ENCODE data around the gene OR52N1. TPM values are rescaled to one million over a fixed set of nuclear protein-coding genes. Genes with fewer than 3 reads are reported as not detected.

OR52N1 gene
- polyA plus RNA-seq, 1 donor, result not detected

Other genes starting within 250 kb of the OR52N1 start
- gene OR52H1, start 242.7 kb downstream of the OR52N1 start, polyA plus RNA-seq (ENCODE audit: insufficient read length), result 0.13 TPM
- 0.23 TPM for gene OR52B6, start 210.4 kb downstream of the OR52N1 start, polyA plus RNA-seq (ENCODE audit: insufficient read length)
- gene TRIM6, start 194.6 kb downstream of the OR52N1 start, polyA plus RNA-seq (ENCODE audit: insufficient read length), result 61.8 TPM
- gene TRIM34, start 166.3 kb downstream of the OR52N1 start, polyA plus RNA-seq (ENCODE audit: insufficient read length), result 11.7 TPM
- 55.8 TPM for gene TRIM5, start 106.2 kb downstream of the OR52N1 start, polyA plus RNA-seq (ENCODE audit: insufficient read length)
- gene TRIM22, start 101.5 kb downstream of the OR52N1 start, polyA plus RNA-seq (ENCODE audit: insufficient read length), result 9.9 TPM
- not detected for gene OR56B1, start 54.8 kb downstream of the OR52N1 start, polyA plus RNA-seq (ENCODE audit: insufficient read length)
- not detected for gene OR52N4, start 37.0 kb downstream of the OR52N1 start, polyA plus RNA-seq (ENCODE audit: insufficient read length)
- not detected for gene OR52N5, start 7.9 kb downstream of the OR52N1 start, polyA plus RNA-seq (ENCODE audit: insufficient read length)
- gene OR52N2, start 17.7 kb upstream of the OR52N1 start, polyA plus RNA-seq (ENCODE audit: insufficient read length), result not detected
- gene OR52E6, start 50.6 kb upstream of the OR52N1 start, polyA plus RNA-seq (ENCODE audit: insufficient read length), result not detected
- gene OR52E8, start 66.4 kb upstream of the OR52N1 start, polyA plus RNA-seq (ENCODE audit: insufficient read length), result not detected
- gene OR52E4, start 89.4 kb upstream of the OR52N1 start, polyA plus RNA-seq (ENCODE audit: insufficient read length), result not detected
- not detected for gene OR52E5, start 101.9 kb upstream of the OR52N1 start, polyA plus RNA-seq (ENCODE audit: insufficient read length)
- not detected for gene OR56A3, start 151.0 kb upstream of the OR52N1 start, polyA plus RNA-seq (ENCODE audit: insufficient read length)
- gene OR56A5, start 177.2 kb upstream of the OR52N1 start, polyA plus RNA-seq (ENCODE audit: insufficient read length), result not detected
- not detected for gene OR52L1, start 195.7 kb upstream of the OR52N1 start, polyA plus RNA-seq (ENCODE audit: insufficient read length)
- gene OR56A4, start 215.7 kb upstream of the OR52N1 start, polyA plus RNA-seq (ENCODE audit: insufficient read length), result 0.07 TPM
- gene OR56A1, start 239.5 kb upstream of the OR52N1 start, polyA plus RNA-seq (ENCODE audit: insufficient read length), result not detected

Data from left kidney (tissue), 1 donor.